WTC11 (cell line): ENCODE results near the gene CAMSAP1.

Source experiments
- CTCF ChIP-seq: fragments of 200-600 bp; IDR thresholded peaks from 2 replicates; pipeline ENCODE4 v1.8.0; 2022; ENCODE audit warnings: antibody characterized with exemption
- MAX ChIP-seq: sonication (generic); formaldehyde crosslinking; IDR thresholded peaks from 2 replicates; pipeline ENCODE4 v1.8.0; 2022; ENCODE audit warnings: mild to moderate bottlenecking, missing genetic modification reagents
- NR1H2 ChIP-seq: sonication (generic); formaldehyde crosslinking; IDR thresholded peaks from 2 replicates; pipeline ENCODE4 v1.9.0; 2021; ENCODE audit warnings: mild to moderate bottlenecking, moderate library complexity, missing genetic modification reagents
- PREB ChIP-seq: sonication (generic); formaldehyde crosslinking; IDR thresholded peaks from 2 replicates; pipeline ENCODE4 v1.8.1; 2022; ENCODE audit warnings: mild to moderate bottlenecking, missing genetic modification reagents, moderate library complexity, borderline replicate concordance

- TF ChIP-seq MAX (CRISPR knock-in tag) (no peak), PREB (no peak), NR1H2 (CRISPR knock-in tag) (no peak), CTCF (no peak)
Measured at GRCh38 chr9:135786146-135786690, 121.1 kb downstream of the CAMSAP1 start.
